MV-4-11 (cell line): ENCODE results near the gene SPSB1.
"Not testable (repeated sequence)": the region's sequence is repeated elsewhere in the genome, so short reads cannot be mapped to it uniquely, and the experiment has no call there.

Experiments used
- DNase-seq: peaks from one replicate; lab custom pipeline; 2025; lab: John Stamatoyannopoulos, UW

The SPSB1 gene

GRCh38 chr1:9279172-9279840, 13.4 kb upstream of the SPSB1 start:
- no peak for DNase-seq

GRCh38 chr1:9280015-9280860, 12.5 kb upstream of the SPSB1 start:
- DNase-seq, result peak; percentile 37

GRCh38 chr1:9281071-9281827, 11.4 kb upstream of the SPSB1 start:
- DNase-seq, result peak; percentile 44

DNA sequence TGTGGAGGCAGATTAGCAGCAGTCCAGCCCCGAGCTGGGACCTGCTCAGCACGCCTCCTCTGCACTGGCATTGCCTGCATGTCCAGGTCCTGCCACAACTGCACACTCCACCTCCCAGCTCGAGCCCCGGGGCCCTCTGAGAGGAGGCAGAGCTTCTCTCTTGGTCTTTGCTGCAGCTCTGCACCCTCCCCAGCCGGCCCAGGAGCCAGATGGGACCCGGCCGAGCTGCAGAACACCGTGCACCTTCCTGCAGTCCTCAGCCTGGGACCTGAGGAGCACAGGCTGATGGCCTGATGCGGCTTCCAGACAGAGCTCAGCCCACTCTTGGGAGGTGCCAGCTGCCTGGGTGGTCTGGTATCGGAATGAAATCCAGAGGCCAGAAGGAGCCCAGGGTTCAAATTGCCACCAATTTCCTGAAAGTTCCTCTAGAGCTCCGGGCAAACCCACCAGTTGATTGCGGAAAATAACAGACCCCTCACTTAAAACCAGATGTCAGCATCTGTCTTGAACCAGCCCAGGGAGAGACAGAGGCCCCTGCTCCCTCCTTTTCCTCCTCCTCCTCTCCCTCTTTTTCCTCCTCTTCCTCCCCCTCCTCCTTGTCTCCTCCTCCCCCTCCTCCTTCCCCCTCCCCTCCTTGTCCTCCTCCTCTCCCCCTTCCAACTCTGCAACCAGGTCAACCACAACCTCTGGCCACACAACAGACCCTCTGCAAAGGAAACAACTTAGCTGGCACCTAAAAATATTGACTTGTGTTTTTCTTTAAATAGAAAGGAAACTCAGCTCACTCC, 10.6 kb upstream of the SPSB1 start:
- DNase-seq, result no peak

GRCh38 chr1:9282696-9282955, 10.1 kb upstream of the SPSB1 start:
- no peak for DNase-seq

DNA sequence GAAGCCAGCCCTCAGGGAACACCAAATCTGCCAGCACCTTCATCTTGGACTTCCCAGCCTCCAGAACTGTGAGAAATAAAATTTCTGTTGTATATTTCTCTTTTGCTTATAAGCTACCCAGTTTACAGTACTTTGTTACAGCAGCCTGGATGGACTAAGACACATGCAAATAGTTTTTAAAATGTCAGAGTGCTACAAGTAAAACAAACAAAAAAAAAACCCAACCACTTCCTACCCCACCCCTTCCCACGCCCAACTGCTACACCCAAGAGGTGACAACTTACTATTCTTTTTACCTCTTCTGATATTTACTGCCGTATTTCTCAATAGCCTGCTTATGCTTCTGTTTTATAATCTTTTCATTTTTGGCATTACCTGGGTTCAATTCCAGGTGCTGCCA, 8.6 kb upstream of the SPSB1 start:
- no peak for DNase-seq

GRCh38 chr1:9286556-9286955, 6.1 kb upstream of the SPSB1 start:
- DNase-seq, result no peak

GRCh38 chr1:9289090-9289534, 3.6 kb upstream of the SPSB1 start:
- peak; percentile 54 for DNase-seq

- DNase-seq, result peak; percentile 84
Measured at GRCh38 chr1:9289711-9290485, 2.8 kb upstream of the SPSB1 start.

- no peak for DNase-seq
Measured at GRCh38 chr1:9291914-9292360, 757 bp upstream of the SPSB1 start.

DNA sequence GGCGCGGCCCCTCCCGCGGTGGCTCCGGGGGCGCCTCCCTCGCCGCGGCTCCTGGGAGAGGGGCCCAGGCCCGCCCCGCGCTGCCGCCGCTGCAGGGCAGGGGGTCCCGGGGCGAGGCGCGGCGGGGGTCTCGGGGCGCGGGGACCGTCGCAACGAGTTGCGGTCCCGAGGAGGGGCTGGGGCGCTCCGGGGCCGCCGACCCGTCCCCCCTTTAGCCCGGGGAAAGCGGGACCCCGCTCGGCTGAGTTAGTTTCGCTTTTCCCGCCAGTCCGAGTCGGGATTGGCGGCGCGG, 493 bp downstream of the SPSB1 start:
- no peak for DNase-seq

DNA sequence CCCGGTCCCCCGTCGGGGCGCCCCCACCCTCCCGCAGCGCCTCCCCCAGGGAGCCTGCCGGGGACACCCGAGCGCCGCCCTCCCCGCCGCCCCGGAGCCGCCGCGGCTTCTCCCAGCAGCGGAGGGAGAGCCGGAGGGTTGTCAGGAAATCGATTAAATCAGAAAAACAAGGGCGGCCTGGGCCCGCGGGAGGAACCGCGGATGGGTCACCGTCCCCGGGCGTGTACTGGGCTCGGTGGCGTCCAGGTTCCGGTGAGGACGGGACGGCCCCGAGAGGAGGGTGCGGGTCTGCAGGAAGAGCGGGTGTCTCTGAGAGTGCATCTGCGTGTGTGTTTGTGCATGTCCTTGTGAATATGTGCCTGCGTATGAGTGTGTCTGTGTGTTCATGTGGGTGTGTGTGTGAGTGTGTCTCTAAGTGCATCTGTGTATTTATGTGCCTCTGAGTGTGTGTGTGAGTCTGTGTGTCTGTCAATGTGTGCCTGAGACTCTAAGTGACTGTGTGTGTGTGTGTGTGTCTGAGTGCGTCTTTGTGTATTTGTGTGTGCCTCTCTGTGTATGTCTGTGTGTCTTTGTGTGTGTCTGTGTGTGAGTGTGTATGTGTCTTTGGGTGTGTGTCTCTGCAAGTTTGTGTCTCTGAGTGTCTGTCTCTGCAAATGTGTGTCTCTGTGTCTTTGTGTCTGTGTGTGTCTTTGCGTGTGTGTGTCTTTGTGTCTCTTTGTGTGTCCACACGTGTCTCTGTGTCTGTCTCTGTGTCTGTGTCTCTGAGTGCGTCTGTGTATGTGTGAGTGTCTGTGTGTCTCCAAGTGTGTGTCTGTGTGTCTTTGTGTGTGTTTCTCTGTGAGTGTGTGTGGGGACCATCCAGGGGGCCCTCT, 1.1 kb downstream of the SPSB1 start:
- no peak for DNase-seq

DNA sequence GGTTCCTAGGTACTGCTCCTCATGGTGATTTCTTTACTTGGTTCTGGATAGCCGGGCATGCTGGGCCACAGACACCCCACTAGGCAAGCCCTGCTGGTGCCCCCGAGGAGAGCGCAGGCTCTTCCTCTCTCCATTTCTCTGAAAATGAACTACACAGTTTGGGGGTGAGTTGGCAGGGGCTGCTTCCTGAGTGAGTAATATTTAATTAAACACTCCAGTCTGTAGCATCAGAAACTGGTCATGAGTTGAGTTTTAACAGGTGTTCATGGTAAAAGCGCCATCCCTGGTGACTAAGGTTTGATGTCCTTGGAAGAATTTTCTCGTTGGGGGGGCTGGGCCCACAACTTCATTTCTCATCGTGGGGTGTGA, 1.7 kb downstream of the SPSB1 start:
- no peak for DNase-seq

DNA sequence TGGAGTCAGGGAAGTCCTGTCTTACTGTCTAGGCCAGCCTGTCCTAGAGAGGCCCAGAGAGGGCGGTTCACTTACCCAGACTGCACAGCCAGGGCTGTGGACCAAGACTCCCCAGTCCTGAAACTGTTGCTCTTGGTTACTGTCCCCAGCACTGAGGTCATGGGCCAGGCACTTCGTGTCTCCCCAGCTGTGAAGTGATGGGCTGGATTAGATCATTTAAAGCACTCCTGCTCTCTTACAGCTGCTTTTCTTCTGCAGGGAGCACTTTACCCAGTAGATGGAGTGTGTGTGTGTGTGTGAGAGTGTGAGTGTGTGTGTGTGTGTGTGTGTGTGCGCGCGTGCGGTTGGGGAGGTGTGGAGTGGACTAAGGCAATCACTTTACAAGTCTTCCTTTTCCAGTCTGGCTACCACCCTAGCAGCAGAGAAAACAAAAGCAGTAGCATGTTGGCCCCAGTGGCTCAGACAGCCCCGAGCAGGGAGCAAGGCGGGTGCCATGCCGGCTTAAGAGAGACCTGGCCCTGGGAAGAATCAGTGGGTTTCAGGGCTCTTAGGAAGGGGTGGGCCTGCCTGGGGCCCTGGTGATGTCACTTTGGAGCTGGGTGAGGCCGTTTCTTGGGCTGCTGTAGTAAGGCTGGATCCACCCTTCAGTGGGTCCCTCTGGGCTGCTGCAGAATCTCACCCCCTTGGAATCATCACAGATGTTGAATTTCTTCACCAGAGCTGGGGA, 2.4 kb downstream of the SPSB1 start:
- peak; percentile 58 for DNase-seq

- DNase-seq, result no peak
Measured at GRCh38 chr1:9295884-9296283, 3.2 kb downstream of the SPSB1 start.

DNA sequence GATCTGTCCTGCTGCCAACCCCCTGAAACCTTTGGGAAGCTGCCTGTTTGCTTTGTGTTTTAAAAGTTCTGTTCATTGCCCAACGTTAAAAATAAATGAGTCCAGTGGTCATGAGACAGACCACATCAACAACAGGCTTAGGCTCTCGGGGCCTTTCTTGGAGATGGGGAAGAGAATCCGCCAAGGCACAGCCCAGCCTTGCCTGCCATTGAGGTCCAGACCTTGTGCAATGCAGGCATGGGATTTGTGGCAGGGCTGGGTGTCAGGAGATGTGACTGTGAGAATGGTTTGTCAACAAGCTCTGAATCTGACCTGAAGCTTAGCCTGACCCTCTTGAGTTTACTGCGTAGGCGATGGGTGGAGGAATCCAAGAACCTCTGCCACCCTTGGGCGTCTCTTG, 4.2 kb downstream of the SPSB1 start:
- DNase-seq, result peak; percentile 42

DNA sequence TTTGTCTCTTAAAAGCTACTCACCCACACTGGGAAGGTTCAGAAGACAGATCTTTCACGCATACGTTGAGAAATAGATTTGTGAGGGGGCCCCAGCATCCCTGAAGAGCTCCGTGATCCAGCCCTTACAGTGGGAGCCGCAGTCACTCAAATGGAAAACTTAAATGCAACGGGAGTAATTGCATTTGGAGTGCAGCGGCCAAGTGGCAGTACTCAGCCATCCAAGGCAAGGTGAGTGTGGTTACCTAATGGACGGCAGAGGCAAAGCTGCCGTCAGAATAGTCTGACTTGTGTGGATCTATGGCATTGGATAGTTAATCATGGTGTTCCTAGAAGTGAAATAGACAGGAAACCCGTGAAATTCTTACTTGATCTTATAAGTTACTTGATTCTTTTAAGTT, 5.1 kb downstream of the SPSB1 start:
- DNase-seq, result no peak

DNA sequence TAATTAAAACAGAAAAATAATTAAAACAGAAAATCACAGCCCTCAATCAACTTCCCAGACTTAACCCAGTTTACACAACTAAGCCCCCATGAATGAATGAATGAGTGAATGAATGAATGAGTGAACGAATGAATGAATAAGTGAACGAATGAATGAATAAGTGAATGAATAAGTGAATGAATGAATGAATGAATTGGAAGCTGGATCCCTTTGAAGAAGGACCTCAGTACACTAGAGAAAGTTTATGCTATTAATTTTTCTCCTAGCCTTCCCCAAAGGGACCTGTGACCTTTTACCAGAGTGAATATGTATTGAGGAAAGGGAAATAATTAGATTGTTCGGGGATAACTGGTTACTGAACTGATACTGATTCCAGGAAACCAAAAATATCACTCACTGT, 5.6 kb downstream of the SPSB1 start:
- no peak for DNase-seq

DNA sequence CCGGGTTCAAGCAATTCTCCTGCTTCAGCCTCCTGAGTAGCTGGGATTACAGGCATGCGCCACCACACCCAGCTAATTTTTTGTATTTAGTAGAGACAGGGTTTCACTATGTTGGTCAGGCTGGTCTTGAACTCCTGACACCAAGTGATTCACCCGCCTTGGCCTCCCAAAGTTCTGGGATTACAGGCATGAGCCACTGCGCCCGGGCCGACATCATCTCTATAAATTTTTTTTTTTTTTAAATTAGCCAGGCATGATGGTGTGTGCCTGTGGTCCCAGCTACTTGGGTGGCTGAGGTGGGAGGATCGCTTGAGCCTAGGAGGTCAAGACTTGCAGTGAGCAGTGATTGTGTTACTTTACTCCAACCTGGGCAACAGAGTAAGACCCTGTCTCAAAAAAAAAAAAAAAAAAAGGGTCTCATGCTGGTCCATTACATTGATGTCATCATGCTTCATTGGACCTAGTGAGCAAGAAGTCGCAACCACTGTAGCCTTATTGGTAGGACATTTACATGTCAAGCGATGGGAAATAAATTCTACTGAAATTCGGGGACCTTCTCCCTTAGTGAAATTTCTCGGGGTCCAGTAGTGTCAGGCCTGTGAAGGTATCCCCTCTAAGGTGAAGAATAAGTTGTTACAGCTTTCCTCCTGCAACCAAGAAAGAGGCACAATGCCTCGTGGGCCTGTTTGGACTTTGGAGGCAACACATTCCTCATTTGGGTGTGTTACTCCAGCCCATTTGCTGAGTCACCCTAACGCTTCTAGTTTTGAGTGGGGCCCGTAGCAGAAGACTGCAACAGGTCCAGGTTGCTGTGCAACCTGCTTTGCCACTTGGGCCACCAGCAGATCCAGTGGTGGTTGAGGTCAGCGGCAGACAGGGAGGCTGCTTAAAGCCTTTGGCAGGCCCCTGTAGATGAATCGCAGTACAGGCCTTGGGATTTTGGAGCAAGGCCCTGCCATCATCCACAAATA, 7.2 kb downstream of the SPSB1 start:
- not testable (repeated sequence) for DNase-seq
